Fibroblast of skin of back (primary cell): ENCODE measurements around the gene RBM39.
"Not testable (repeated sequence)": the region's sequence is repeated elsewhere in the genome, so short reads cannot be mapped to it uniquely, and the experiment has no call there.

Experiments
- DNase-seq: peaks from one replicate; pipeline ENCODE4 v3.0.0-alpha.2; 2013

The RBM39 gene

GRCh38 chr20:35750611-35751010 lies 8.6 kb upstream of the RBM39 start:
- no peak for DNase-seq

GRCh38 chr20:35744492-35744841 lies 2.4 kb upstream of the RBM39 start:
- DNase-seq: not testable (repeated sequence)

GRCh38 chr20:35743693-35744491 lies 1.8 kb upstream of the RBM39 start:
- peak; percentile 40 for DNase-seq

- DNase-seq: no peak
Measured at GRCh38 chr20:35742741-35743523, 872 bp upstream of the RBM39 start.

- peak; percentile 62 for DNase-seq
Measured at GRCh38 chr20:35739294-35740163, 2.5 kb downstream of the RBM39 start.

- no peak for DNase-seq
Measured at GRCh38 chr20:35738410-35739179, 3.5 kb downstream of the RBM39 start.

- DNase-seq: no peak
Measured at GRCh38 chr20:35737865-35738333, 4.2 kb downstream of the RBM39 start.

- no peak for DNase-seq
Measured at GRCh38 chr20:35735826-35736470, 6.1 kb downstream of the RBM39 start.

- no peak for DNase-seq
Measured at GRCh38 chr20:35734777-35735649, 7.0 kb downstream of the RBM39 start.

GRCh38 chr20:35734374-35734773 lies 7.7 kb downstream of the RBM39 start:
- no peak for DNase-seq

GRCh38 chr20:35732644-35732982 lies 9.4 kb downstream of the RBM39 start:
- DNase-seq: no peak

- no peak for DNase-seq
Measured at GRCh38 chr20:35731862-35732643, 10.0 kb downstream of the RBM39 start.

- no peak for DNase-seq
Measured at GRCh38 chr20:35731469-35731788, 10.6 kb downstream of the RBM39 start.

- DNase-seq: no peak
Measured at GRCh38 chr20:35730583-35731468, 11.2 kb downstream of the RBM39 start.

GRCh38 chr20:35729836-35730582 lies 12.1 kb downstream of the RBM39 start:
- no peak for DNase-seq

- DNase-seq: no peak
Measured at GRCh38 chr20:35729283-35729807, 12.7 kb downstream of the RBM39 start.

GRCh38 chr20:35726842-35727711 lies 15.0 kb downstream of the RBM39 start:
- no peak for DNase-seq
